MCF 10A (cell line): Measurements from ENCODE around the gene SPTBN5. TPM values are rescaled to one million over a fixed set of nuclear protein-coding genes. Genes with fewer than 3 reads are reported as not detected.

Source experiments
- BruUV-seq: library from RNA; stranded (reverse); fragments of 400-500 nt; replicated peaks from 2 replicates; lab custom pipeline; 2021; lab: Mats Ljungman, UMichigan
- CTCF ChIA-PET: fragments of 300-600 bp; sonication (Branson Sonifier 250); formaldehyde crosslinking; extraction: SDS; loops from one replicate; lab custom pipeline; 2021; ENCODE audit warnings: antibody characterized with exemption, inconsistent platforms; lab: Yijun Ruan, JAX
- POLR2A ChIA-PET: fragments of 300-600, 350-650 bp; sonication (Branson Sonifier 250); formaldehyde crosslinking; extraction: SDS; loops from one replicate; lab custom pipeline; 2020; ENCODE audit warnings: antibody characterized with exemption, inconsistent platforms; lab: Yijun Ruan, JAX
- DNase-seq: peaks from one replicate; pipeline ENCODE4 v3.0.0-alpha.2; 2018; ENCODE audit not compliant: unreplicated experiment
- H3K27ac Mint-ChIP-seq: one replicate; pipeline ENCODE4 v1.8.0; 2022; ENCODE audit warnings: mild to moderate bottlenecking, low read depth, mixed read lengths; ENCODE audit not compliant: unreplicated experiment
- H3K27me3 Mint-ChIP-seq: one replicate; pipeline ENCODE4 v1.8.0; 2022; ENCODE audit warnings: mixed read lengths; ENCODE audit not compliant: insufficient read depth, unreplicated experiment
- H3K36me3 Mint-ChIP-seq: one replicate; pipeline ENCODE4 v1.8.0; 2022; ENCODE audit warnings: mild to moderate bottlenecking, moderate library complexity, mixed read lengths; ENCODE audit not compliant: insufficient read depth, unreplicated experiment
- H3K4me1 Mint-ChIP-seq: one replicate; pipeline ENCODE4 v1.8.0; 2022; ENCODE audit warnings: mixed read lengths; ENCODE audit not compliant: insufficient read depth, unreplicated experiment
- H3K4me3 Mint-ChIP-seq: one replicate; pipeline ENCODE4 v1.8.0; 2022; ENCODE audit warnings: mild to moderate bottlenecking, moderate library complexity, mixed read lengths; ENCODE audit not compliant: unreplicated experiment
- H3K9me3 Mint-ChIP-seq: one replicate; pipeline ENCODE4 v1.8.0; 2022; ENCODE audit warnings: mixed read lengths; ENCODE audit not compliant: unreplicated experiment
- intact Hi-C: fragments of 100-400 bp; cut with micrococcal nuclease; formaldehyde crosslinking; loops from 2 replicates; pipeline ENCODE4 v1.14.1; 2022
- total RNA-seq: library from RNA; stranded (reverse); gene quantifications from 2 replicates; pipeline ENCODE4 v1.2.3, GENCODE V29; 2022
- TF ChIP-seq, protein P1 (sequence below): fragments of 200-600 bp; IDR thresholded peaks from one replicate; pipeline ENCODE4 v1.8.0; 2022; ENCODE audit warnings: antibody characterized with exemption, mild to moderate bottlenecking; ENCODE audit not compliant: unreplicated experiment

The SPTBN5 gene
- total RNA-seq, 1 experiment from 2014 or later, result 1.1 TPM

DNA sequence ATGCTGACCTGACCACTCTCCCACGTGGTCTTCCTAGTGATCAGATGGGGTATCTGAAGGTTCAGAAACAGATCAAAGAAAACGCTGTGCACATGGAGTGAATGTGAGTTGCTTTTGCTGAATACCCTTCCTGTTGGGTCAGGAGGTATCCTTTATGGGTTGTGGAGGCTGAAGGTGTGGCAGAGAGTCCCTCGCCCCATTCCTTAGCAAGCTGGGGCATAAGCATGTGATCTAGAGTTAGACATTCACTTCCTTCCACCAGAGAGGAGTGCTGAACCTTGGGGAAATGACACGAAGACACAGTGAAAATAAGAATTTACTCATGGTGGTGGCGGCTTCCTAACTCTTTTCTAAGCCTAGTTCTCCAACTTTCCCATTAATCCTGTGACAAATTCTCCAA lies 27.8 kb upstream of the SPTBN5 start:
- no peak for DNase-seq
- TF ChIP-seq, protein P1, sequence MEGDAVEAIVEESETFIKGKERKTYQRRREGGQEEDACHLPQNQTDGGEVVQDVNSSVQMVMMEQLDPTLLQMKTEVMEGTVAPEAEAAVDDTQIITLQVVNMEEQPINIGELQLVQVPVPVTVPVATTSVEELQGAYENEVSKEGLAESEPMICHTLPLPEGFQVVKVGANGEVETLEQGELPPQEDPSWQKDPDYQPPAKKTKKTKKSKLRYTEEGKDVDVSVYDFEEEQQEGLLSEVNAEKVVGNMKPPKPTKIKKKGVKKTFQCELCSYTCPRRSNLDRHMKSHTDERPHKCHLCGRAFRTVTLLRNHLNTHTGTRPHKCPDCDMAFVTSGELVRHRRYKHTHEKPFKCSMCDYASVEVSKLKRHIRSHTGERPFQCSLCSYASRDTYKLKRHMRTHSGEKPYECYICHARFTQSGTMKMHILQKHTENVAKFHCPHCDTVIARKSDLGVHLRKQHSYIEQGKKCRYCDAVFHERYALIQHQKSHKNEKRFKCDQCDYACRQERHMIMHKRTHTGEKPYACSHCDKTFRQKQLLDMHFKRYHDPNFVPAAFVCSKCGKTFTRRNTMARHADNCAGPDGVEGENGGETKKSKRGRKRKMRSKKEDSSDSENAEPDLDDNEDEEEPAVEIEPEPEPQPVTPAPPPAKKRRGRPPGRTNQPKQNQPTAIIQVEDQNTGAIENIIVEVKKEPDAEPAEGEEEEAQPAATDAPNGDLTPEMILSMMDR, result no peak
- Mint-ChIP-seq H3K36me3 (peaks cover 6% of the 10 kb centered on the region), H3K4me1 (peaks cover 18% of the 10 kb centered on the region), H3K9me3 (no peaks in the 10 kb centered on the region), H3K4me3 (no peak overlapping the region), H3K27me3 (no peaks in the 10 kb centered on the region), H3K27ac (no peak overlapping the region)
- no TSS peak for BruUV-seq
- ChIA-PET CTCF (no interaction called here), POLR2A (no interaction called here)
- intact Hi-C loops, result no loop called here

DNA sequence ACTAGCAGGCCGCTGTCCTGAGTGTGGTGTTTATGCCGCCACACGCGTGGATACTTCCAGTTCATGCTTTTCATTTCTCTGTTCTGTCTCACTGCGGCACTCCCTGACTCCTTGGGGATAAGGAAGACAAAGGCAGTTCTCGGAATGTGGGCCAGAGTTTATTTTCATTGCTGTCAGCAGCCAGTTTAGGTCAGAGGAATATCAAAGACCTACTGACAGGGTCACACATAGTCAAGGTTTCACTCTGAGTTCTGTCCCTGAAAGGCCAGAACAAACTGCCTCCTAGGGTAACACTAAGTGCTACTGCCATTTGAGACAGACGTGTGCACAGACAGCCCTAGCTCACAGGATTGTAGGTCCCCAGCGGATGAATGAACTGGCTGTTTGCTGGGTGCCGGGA lies 27.3 kb upstream of the SPTBN5 start:
- Mint-ChIP-seq H3K4me1 (peaks cover 15% of the 10 kb centered on the region), H3K4me3 (no peak overlapping the region), H3K27me3 (no peaks in the 10 kb centered on the region), H3K27ac (no peak overlapping the region), H3K9me3 (no peaks in the 10 kb centered on the region), H3K36me3 (peaks cover 6% of the 10 kb centered on the region)
- no TSS peak for BruUV-seq
- intact Hi-C loops, result no loop called here
- POLR2A ChIA-PET, result no interaction called here
- CTCF ChIA-PET, result interaction anchor here (1.0 kb wide), 1 partner anchor 216 kb away, joined by 3 read pairs; no protein-coding TSS in a partner anchor
- no peak for DNase-seq
- TF ChIP-seq, protein P1, result no peak

DNA sequence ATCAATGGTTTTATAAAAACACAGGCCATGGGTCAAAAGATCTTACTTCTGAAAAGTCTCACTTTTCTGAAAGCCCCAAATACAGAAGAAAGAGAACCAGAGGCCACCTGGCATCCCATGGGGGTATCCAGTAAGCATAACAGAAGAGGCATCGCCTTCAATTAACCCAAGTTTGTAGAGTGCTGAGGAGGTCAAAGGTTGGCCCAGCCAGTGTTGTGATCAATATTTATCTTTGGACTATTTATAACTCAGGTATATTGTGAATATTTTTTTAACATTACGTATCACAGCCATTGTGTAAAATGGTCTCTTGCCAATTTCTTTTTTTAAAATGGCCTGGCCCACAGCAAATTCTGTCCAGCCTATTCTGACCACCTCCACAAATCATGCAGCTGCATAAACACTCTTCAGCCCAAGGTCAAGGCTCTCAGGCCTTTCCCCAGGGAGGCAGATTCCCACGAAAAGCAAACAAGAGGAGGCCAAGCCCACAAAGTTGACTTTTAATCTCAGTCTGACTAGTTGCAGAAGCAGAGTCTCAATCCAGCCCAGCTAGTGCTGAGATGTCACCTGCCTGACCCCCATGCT lies 26.2 kb upstream of the SPTBN5 start:
- Mint-ChIP-seq H3K9me3 (no peaks in the 10 kb centered on the region), H3K36me3 (peaks cover 12% of the 10 kb centered on the region), H3K4me3 (no peak overlapping the region), H3K27ac (no peak overlapping the region), H3K27me3 (no peaks in the 10 kb centered on the region), H3K4me1 (peaks cover 15% of the 10 kb centered on the region)
- peak; percentile 39 for DNase-seq
- TF ChIP-seq, protein P1, result no peak
- intact Hi-C loops, result no loop called here
- ChIA-PET CTCF (interaction anchor here (1.0 kb wide), 1 partner anchor 217 kb away, joined by 3 read pairs; no protein-coding TSS in a partner anchor), POLR2A (interaction anchor here (1.1 kb wide), 1 partner anchor 11 kb away, joined by 3 read pairs; no protein-coding TSS in a partner anchor)
- BruUV-seq, result no TSS peak

DNA sequence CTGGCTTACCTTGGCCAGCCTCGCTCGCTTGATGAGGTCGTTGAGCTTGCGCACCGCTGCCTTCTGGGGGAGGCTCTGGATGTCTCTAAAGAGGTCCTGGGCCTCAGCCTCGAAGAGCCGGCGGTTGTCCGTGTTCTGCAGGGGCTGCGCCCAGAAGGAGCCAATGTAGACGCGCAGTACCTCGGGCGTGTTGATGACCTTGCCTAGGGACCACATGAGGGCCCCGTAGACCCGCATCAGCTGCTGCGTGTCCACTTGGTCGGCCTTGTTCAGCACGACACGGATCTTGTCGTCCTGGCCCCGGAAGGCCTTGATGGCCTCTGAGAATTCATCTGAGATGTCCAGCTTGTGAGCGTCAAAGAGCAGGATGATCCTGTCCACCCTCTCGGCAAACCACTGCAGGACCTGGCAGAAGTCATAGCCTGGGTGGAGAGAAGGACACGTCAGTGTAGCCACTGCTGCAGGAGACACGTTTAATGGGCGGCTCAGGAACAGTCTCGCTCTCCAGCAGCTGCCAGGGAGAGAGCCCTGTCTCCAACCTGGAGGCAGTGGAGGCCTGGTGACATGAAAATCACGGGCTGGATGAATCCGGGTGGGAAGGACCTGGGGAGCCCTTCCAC lies 25.5 kb upstream of the SPTBN5 start:
- peaks cover 8% of the 10 kb centered on the region for H3K36me3 Mint-ChIP-seq
- H3K9me3 Mint-ChIP-seq, result no peaks in the 10 kb centered on the region
- no peak overlapping the region for H3K4me3 Mint-ChIP-seq
- TF ChIP-seq, protein P1, result no peak
- CTCF ChIA-PET, result interaction anchor here (0.6 to 1.0 kb wide), 2 partner anchors 14 to 69 kb away, joined by 3 read pairs; no protein-coding TSS in a partner anchor
- BruUV-seq, result no TSS peak
- POLR2A ChIA-PET, result interaction anchor here (1.1 kb wide), 1 partner anchor 11 kb away, joined by 3 read pairs; no protein-coding TSS in a partner anchor
- H3K27ac Mint-ChIP-seq, result no peak overlapping the region
- peaks cover 15% of the 10 kb centered on the region for H3K4me1 Mint-ChIP-seq
- no peak for DNase-seq
- no peaks in the 10 kb centered on the region for H3K27me3 Mint-ChIP-seq
- intact Hi-C loops, result no loop called here
